ENCODE results near the gene LYRM1. TPM values are rescaled to one million over a fixed set of nuclear protein-coding genes. Genes with fewer than 3 reads are reported as not detected.
"Not testable (repeated sequence)": the region's sequence is repeated elsewhere in the genome, so short reads cannot be mapped to it uniquely, and the experiment has no call there.

Gene LYRM1
- total RNA-seq, 2 donors from 2014 or later = 18.7 to 34.9 TPM

GRCh38 chr16:20957153-20957552, 56.6 kb downstream of the LYRM1 start:
- no peak for TF ChIP-seq CTCF (IDR thresholded peaks at IDR 0.05)
- Histone ChIP-seq H3K4me1 (ENCODE audit: control insufficient read depth in 1 of 2, low read depth in 2 of 2) (peaks cover 0 to 8% of the 10 kb centered on the region in 2 donors), H3K4me3 (no peak overlapping the region), H3K27me3 (replicated peaks; ENCODE audit: insufficient read depth) (no peaks in the 10 kb centered on the region), H3K27ac (no peak overlapping the region), H3K9me3 (no peaks in the 10 kb centered on the region), H3K36me3 (no peaks in the 10 kb centered on the region)
- DNase-seq (ENCODE audit: low spot score) = no peak
- no peak for ATAC-seq (ENCODE audit: insufficient number of reproducible peaks, low FRiP score, low read depth)

GRCh38 chr16:20960899-20961298, 60.3 kb downstream of the LYRM1 start:
- H3K27me3 ChIP-seq (replicated peaks; ENCODE audit: insufficient read depth) = no peaks in the 10 kb centered on the region
- H3K36me3 ChIP-seq = no peaks in the 10 kb centered on the region
- H3K4me3 ChIP-seq = no peak overlapping the region
- H3K27ac ChIP-seq = no peak overlapping the region
- ATAC-seq (ENCODE audit: insufficient number of reproducible peaks, low FRiP score, low read depth) (no peak), DNase-seq (ENCODE audit: low spot score) (no peak)
- TF ChIP-seq CTCF (IDR thresholded peaks at IDR 0.05) = no peak
- H3K4me1 ChIP-seq (ENCODE audit: control insufficient read depth in 1 of 2, low read depth in 2 of 2) = no peaks in the 10 kb centered on the region
- no peaks in the 10 kb centered on the region for H3K9me3 ChIP-seq

GRCh38 chr16:20968765-20969164, 68.2 kb downstream of the LYRM1 start:
- no peak overlapping the region for H3K4me3 ChIP-seq
- H3K27me3 ChIP-seq (replicated peaks; ENCODE audit: insufficient read depth) = no peaks in the 10 kb centered on the region
- no peaks in the 10 kb centered on the region for H3K36me3 ChIP-seq
- H3K27ac ChIP-seq = no peak overlapping the region
- H3K9me3 ChIP-seq = no peaks in the 10 kb centered on the region
- no peaks in the 10 kb centered on the region for H3K4me1 ChIP-seq (ENCODE audit: control insufficient read depth in 1 of 2, low read depth in 2 of 2)
- no peak for ATAC-seq (ENCODE audit: insufficient number of reproducible peaks, low FRiP score, low read depth)
- no peak for TF ChIP-seq CTCF (IDR thresholded peaks at IDR 0.05)
- DNase-seq (ENCODE audit: low spot score) = no peak

- Histone ChIP-seq H3K27me3 (replicated peaks; ENCODE audit: insufficient read depth) (no peaks in the 10 kb centered on the region), H3K4me1 (ENCODE audit: control insufficient read depth in 1 of 2, low read depth in 2 of 2) (no peaks in the 10 kb centered on the region), H3K4me3 (no peak overlapping the region), H3K9me3 (no peaks in the 10 kb centered on the region), H3K36me3 (no peaks in the 10 kb centered on the region), H3K27ac (no peak overlapping the region)
- ATAC-seq (ENCODE audit: insufficient number of reproducible peaks, low FRiP score, low read depth) (no peak), DNase-seq (ENCODE audit: low spot score) (no peak)
- TF ChIP-seq CTCF (IDR thresholded peaks at IDR 0.05) = no peak
Observed at GRCh38 chr16:20969386-20969785, 68.8 kb downstream of the LYRM1 start.

- Histone ChIP-seq H3K4me1 (ENCODE audit: control insufficient read depth in 1 of 2, low read depth in 2 of 2) (no peaks in the 10 kb centered on the region), H3K9me3 (no peaks in the 10 kb centered on the region), H3K27ac (no peak overlapping the region), H3K27me3 (replicated peaks; ENCODE audit: insufficient read depth) (no peaks in the 10 kb centered on the region), H3K4me3 (no peak overlapping the region), H3K36me3 (no peaks in the 10 kb centered on the region)
- DNase-seq (ENCODE audit: low spot score) (no peak), ATAC-seq (ENCODE audit: insufficient number of reproducible peaks, low FRiP score, low read depth) (no peak)
- no peak for TF ChIP-seq CTCF (IDR thresholded peaks at IDR 0.05)
Observed at GRCh38 chr16:20971401-20971800, 70.8 kb downstream of the LYRM1 start.

GRCh38 chr16:20973201-20973600, 72.6 kb downstream of the LYRM1 start:
- not testable (repeated sequence) for H3K4me1 ChIP-seq (ENCODE audit: control insufficient read depth in 1 of 2, low read depth in 2 of 2); H3K9me3 ChIP-seq; H3K4me3 ChIP-seq; H3K27ac ChIP-seq; H3K36me3 ChIP-seq; H3K27me3 ChIP-seq (replicated peaks; ENCODE audit: insufficient read depth); DNase-seq (ENCODE audit: low spot score); ATAC-seq (ENCODE audit: insufficient number of reproducible peaks, low FRiP score, low read depth)

All from thoracic aorta (tissue), 2 donors.